Ishikawa (cell line): ENCODE measurements around the gene HCN2.

Experiments
- CEBPB ChIP-seq: IDR thresholded peaks from 2 replicates; pipeline ENCODE4 v1.6.1; 2012
- CREB1 ChIP-seq: IDR thresholded peaks from 2 replicates; pipeline ENCODE4 v1.6.1; 2012; ENCODE audit warnings: low read depth
- EGR1 ChIP-seq: IDR thresholded peaks from 2 replicates; pipeline ENCODE4 v1.6.1; 2012
- EP300 ChIP-seq: IDR thresholded peaks from 2 replicates; pipeline ENCODE4 v1.6.1; 2012; ENCODE audit warnings: borderline replicate concordance
- FOXM1 ChIP-seq: IDR thresholded peaks from 2 replicates; pipeline ENCODE4 v1.6.1; 2012; ENCODE audit warnings: low read depth, borderline replicate concordance
- MAX ChIP-seq: IDR thresholded peaks from 2 replicates; pipeline ENCODE4 v1.6.1; 2012
- NFIC ChIP-seq: IDR thresholded peaks from 2 replicates; pipeline ENCODE4 v1.6.1; 2012
- RAD21 ChIP-seq: IDR thresholded peaks from 2 replicates; pipeline ENCODE4 v1.6.1; 2012; ENCODE audit warnings: low read depth
- REST ChIP-seq: IDR thresholded peaks from 2 replicates; pipeline ENCODE4 v1.6.1; 2012; ENCODE audit warnings: low read depth, mild to moderate bottlenecking
- TAF1 ChIP-seq: IDR thresholded peaks from 2 replicates; pipeline ENCODE4 v1.6.1; 2012; ENCODE audit warnings: low read depth, mild to moderate bottlenecking
- TCF12 ChIP-seq: IDR thresholded peaks from 2 replicates; pipeline ENCODE4 v1.6.1; 2012; ENCODE audit warnings: low read depth
- TEAD4 ChIP-seq: IDR thresholded peaks from 2 replicates; pipeline ENCODE4 v1.6.1; 2012
- USF1 ChIP-seq: IDR thresholded peaks from 2 replicates; pipeline ENCODE4 v1.6.1; 2012
- YY1 ChIP-seq: IDR thresholded peaks from 2 replicates; pipeline ENCODE4 v1.6.1; 2012; ENCODE audit warnings: low read depth
- ZBTB7A ChIP-seq: IDR thresholded peaks from 2 replicates; pipeline ENCODE4 v1.6.1; 2012; ENCODE audit warnings: low read depth

Gene HCN2

GRCh38 chr19:643736-644135 lies 54.1 kb downstream of the HCN2 start:
- no peak for TF ChIP-seq TAF1
- no peak for TF ChIP-seq RAD21
- no peak for TF ChIP-seq YY1
- no peak for TF ChIP-seq FOXM1
- no peak for TF ChIP-seq ZBTB7A
- TF ChIP-seq USF1: no peak
- no peak for TF ChIP-seq MAX
- no peak for TF ChIP-seq EP300
- no peak for TF ChIP-seq TCF12
- TF ChIP-seq REST: no peak
- no peak for TF ChIP-seq CREB1
- no peak for TF ChIP-seq CEBPB
- TF ChIP-seq TEAD4: no peak
- no peak for TF ChIP-seq NFIC
- TF ChIP-seq EGR1: no peak

GRCh38 chr19:644363-644762 lies 54.7 kb downstream of the HCN2 start:
- TF ChIP-seq EP300: no peak
- TF ChIP-seq RAD21: no peak
- no peak for TF ChIP-seq TCF12
- TF ChIP-seq MAX: no peak
- no peak for TF ChIP-seq CEBPB
- TF ChIP-seq EGR1: no peak
- TF ChIP-seq TAF1: no peak
- no peak for TF ChIP-seq USF1
- no peak for TF ChIP-seq NFIC
- TF ChIP-seq YY1: no peak
- no peak for TF ChIP-seq ZBTB7A
- no peak for TF ChIP-seq FOXM1
- TF ChIP-seq REST: no peak
- no peak for TF ChIP-seq CREB1
- no peak for TF ChIP-seq TEAD4

GRCh38 chr19:644789-645188 lies 55.1 kb downstream of the HCN2 start:
- TF ChIP-seq TAF1 (no peak), RAD21 (no peak), TEAD4 (no peak), NFIC (no peak), MAX (no peak), TCF12 (no peak)

GRCh38 chr19:645912-646778 lies 56.5 kb downstream of the HCN2 start:
- TF ChIP-seq FOXM1 (no peak), ZBTB7A (no peak), MAX (no peak), YY1 (no peak), TEAD4 (no peak), CEBPB (no peak), EP300 (no peak), CREB1 (no peak), TCF12 (no peak), TAF1 (no peak), RAD21 (no peak), NFIC (no peak), REST (no peak)
